CD4-positive, CD25-positive, alpha-beta regulatory T cell (primary cell): ENCODE measurements around the gene FCHO1. TPM values are rescaled to one million over a fixed set of nuclear protein-coding genes. Genes with fewer than 3 reads are reported as not detected.
A peak's percentile ranks its signal among the peaks of the same experiment; 100 is the strongest.

Source experiments
- ATAC-seq, 2 donors: fragments of 150-1000 bp; cut with Tn5 transposase; one replicate each; pipeline ENCODE4 v1.10.0; 2021; ENCODE audit warnings: low read depth in 2 of 2, moderate number of reproducible peaks in 2 of 2, moderate library complexity in 1 of 2
- DNase-seq, 3 donors: peaks; one replicate each; pipeline versions ENCODE4 v3.0.0 to v3.0.0-alpha.2; 2012 to 2022; ENCODE audit warnings: mixed read lengths in 1 of 3
- H3K27ac ChIP-seq: one replicate; pipeline ENCODE4 v1.7.0; 2013; ENCODE audit warnings: mild to moderate bottlenecking, low read length; ENCODE audit not compliant: insufficient read depth, poor library complexity, severe bottlenecking
- H3K27me3 ChIP-seq: one replicate; pipeline ENCODE4 v1.7.0; 2013; ENCODE audit warnings: low read length; ENCODE audit not compliant: control insufficient read depth, insufficient read depth
- H3K36me3 ChIP-seq: one replicate; pipeline ENCODE4 v1.7.0; 2013; ENCODE audit warnings: mild to moderate bottlenecking, low read length, moderate library complexity; ENCODE audit not compliant: control insufficient read depth, insufficient read depth
- H3K4me1 ChIP-seq: 2 replicates; pipeline ENCODE4 v1.7.0; 2013; ENCODE audit warnings: mild to moderate bottlenecking, low read length; ENCODE audit not compliant: insufficient read depth, control insufficient read depth, poor library complexity, severe bottlenecking
- H3K4me3 ChIP-seq: one replicate; pipeline ENCODE4 v1.7.0; 2013; ENCODE audit warnings: low read depth, mild to moderate bottlenecking, low read length, moderate library complexity
- H3K9me3 ChIP-seq, 2 experiments: 1 replicate in 1 of 2; 2 replicates in 1 of 2; pipeline ENCODE4 v1.7.0; 2013; ENCODE audit warnings: low read length in 2 of 2, mild to moderate bottlenecking in 1 of 2, moderate library complexity in 1 of 2; ENCODE audit not compliant: control insufficient read depth in 2 of 2
- H3K27ac Mint-ChIP-seq, 3 donors: one replicate each; pipeline ENCODE4 v1.8.0; 2020 to 2022; ENCODE audit warnings: mild to moderate bottlenecking in 3 of 3, mixed read lengths in 3 of 3, moderate library complexity in 2 of 3
- H3K27me3 Mint-ChIP-seq: one replicate; pipeline ENCODE4 v1.8.0; 2022; ENCODE audit warnings: mild to moderate bottlenecking, mixed read lengths
- H3K36me3 Mint-ChIP-seq: one replicate; pipeline ENCODE4 v1.8.0; 2020; ENCODE audit warnings: mixed read lengths
- H3K4me1 Mint-ChIP-seq, 4 donors: one replicate each; pipeline ENCODE4 v1.8.0; 2020 to 2022; ENCODE audit warnings: mixed read lengths in 4 of 4, mild to moderate bottlenecking in 1 of 4
- H3K4me3 Mint-ChIP-seq, 4 donors: one replicate each; pipeline ENCODE4 v1.8.0; 2020 to 2022; ENCODE audit warnings: mild to moderate bottlenecking in 4 of 4, mixed read lengths in 4 of 4, moderate library complexity in 3 of 4
- H3K9me3 Mint-ChIP-seq, 7 donors: one replicate each; pipeline ENCODE4 v1.8.0; 2020 to 2022; ENCODE audit warnings: mixed read lengths in 7 of 7, mild to moderate bottlenecking in 3 of 7, moderate library complexity in 2 of 7
- polyA plus RNA-seq, 4 donors: library from polyadenylated mRNA; unstranded; fragments of 300-500 nt; fragmentation: Illumina TruSeq; gene quantifications; one replicate each; pipeline ENCODE4 v1.2.3, GENCODE V29; 2021
- total RNA-seq: library from RNA; stranded (reverse); gene quantifications from one replicate; pipeline ENCODE4 v1.2.3, GENCODE V29; 2022

The FCHO1 gene
- total and polyA plus RNA-seq, 5 donors from 2014 or later: 8.3 to 71.9 (median 15.4) TPM

DNA sequence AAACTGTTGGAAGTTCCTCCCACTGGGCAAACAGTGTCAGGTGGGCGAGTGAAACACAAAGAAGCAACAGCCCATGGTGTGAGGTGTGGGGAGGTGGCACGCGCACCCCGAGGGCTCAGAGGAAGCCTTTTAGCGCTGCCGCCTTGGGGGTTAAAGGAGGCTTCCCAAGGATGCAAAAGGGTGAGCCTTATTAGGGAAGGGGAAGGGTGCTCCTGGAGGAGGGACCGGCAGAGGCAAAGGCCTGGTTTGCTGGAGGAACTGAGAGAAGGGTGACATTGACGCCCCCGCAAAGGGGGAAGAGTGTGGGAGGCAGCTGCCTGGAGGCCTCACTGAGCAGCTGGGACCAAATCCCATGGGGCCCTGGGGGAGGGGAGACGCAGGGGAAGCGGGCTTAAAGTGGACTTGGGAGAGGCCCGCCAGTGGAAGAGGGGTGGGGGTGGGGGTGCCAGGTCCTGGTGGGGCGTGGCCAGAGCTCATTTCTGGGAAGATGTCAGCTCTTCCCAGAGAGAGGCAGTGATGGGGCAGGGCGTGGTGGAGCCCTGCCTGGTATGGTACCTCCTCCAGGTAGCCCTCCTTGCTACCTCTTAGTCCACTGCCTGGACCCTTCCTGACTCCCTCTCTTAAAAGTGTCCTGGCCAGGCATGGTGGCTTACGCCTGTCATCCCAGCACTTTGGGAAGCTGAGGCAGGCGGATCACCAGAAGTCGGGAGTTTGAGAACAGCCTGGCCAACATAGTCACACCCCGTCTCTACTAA is 12.0 kb upstream of the FCHO1 start:
- no peaks in the 10 kb centered on the region for H3K27me3 Mint-ChIP-seq
- Histone ChIP-seq H3K9me3 (no peaks in the 10 kb centered on the region), H3K27me3 (no peaks in the 10 kb centered on the region), H3K27ac (no peak overlapping the region), H3K36me3 (peaks cover 17% of the 10 kb centered on the region), H3K4me1 (no peaks in the 10 kb centered on the region), H3K4me3 (no peak overlapping the region)
- no peak overlapping the region for H3K27ac Mint-ChIP-seq
- no peak for ATAC-seq
- peak overlapping the region in 1 of 4 donors; percentile 11 for H3K4me3 Mint-ChIP-seq
- peaks cover 0 to 4% (median 0%) of the 10 kb centered on the region in 4 donors for H3K4me1 Mint-ChIP-seq
- no peak for DNase-seq
- peaks cover 0 to 1% (median 0%) of the 10 kb centered on the region in 7 donors for H3K9me3 Mint-ChIP-seq
- H3K36me3 Mint-ChIP-seq: peaks cover 6% of the 10 kb centered on the region

DNA sequence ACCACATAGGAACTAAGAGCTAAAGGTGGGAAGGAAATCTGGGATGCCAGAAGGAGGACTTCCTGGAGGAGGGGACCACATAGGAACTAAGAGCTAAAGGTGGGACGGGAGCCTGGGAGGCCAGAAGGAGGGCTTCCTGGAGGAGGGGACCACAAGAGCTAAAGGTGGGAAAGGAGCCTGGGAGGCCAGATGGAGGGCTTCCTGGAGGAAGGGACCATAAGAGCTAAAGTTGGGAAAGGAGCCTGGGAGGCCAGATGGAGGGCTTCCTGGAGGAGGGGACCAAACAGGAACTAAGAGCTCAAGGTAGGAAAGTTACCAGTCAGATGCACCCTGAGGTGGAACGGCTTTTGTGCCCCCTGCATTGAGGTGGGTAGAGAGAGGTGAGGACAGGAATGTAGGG is 9.8 kb upstream of the FCHO1 start:
- no peaks in the 10 kb centered on the region for H3K27me3 ChIP-seq
- no peak overlapping the region for H3K27ac ChIP-seq
- peaks cover 4% of the 10 kb centered on the region for H3K36me3 ChIP-seq
- H3K27me3 Mint-ChIP-seq: no peaks in the 10 kb centered on the region
- DNase-seq: no peak
- peaks cover 0 to 10% (median 2%) of the 10 kb centered on the region in 4 donors for H3K4me1 Mint-ChIP-seq
- peak overlapping the region in 2 of 3 donors; percentile 55 to 91 for H3K27ac Mint-ChIP-seq
- ATAC-seq: no peak
- no peaks in the 10 kb centered on the region for H3K9me3 ChIP-seq
- H3K36me3 Mint-ChIP-seq: peaks cover 6% of the 10 kb centered on the region
- H3K4me1 ChIP-seq: no peaks in the 10 kb centered on the region
- peaks cover 0 to 1% (median 0%) of the 10 kb centered on the region in 7 donors for H3K9me3 Mint-ChIP-seq
- H3K4me3 Mint-ChIP-seq: no peak overlapping the region
- H3K4me3 ChIP-seq: no peak overlapping the region

GRCh38 chr19:17743874-17744580 is 7.2 kb upstream of the FCHO1 start:
- no peaks in the 10 kb centered on the region for H3K27me3 Mint-ChIP-seq
- no peak overlapping the region for H3K27ac ChIP-seq
- H3K27ac Mint-ChIP-seq: no peak overlapping the region
- H3K9me3 ChIP-seq: no peaks in the 10 kb centered on the region
- peak overlapping the region in 1 of 4 donors; percentile 44 for H3K4me3 Mint-ChIP-seq
- peaks cover 13% of the 10 kb centered on the region for H3K4me1 ChIP-seq
- peaks cover 0 to 26% (median 12%) of the 10 kb centered on the region in 4 donors for H3K4me1 Mint-ChIP-seq
- H3K36me3 ChIP-seq: no peaks in the 10 kb centered on the region
- ATAC-seq (no peak), DNase-seq (peak in 1 of 3 donors; percentile 33)
- H3K27me3 ChIP-seq: no peaks in the 10 kb centered on the region
- no peak overlapping the region for H3K4me3 ChIP-seq
- peaks cover 6% of the 10 kb centered on the region for H3K36me3 Mint-ChIP-seq
- H3K9me3 Mint-ChIP-seq: peaks cover 0 to 1% (median 0%) of the 10 kb centered on the region in 7 donors

- peaks cover 0 to 57% (median 28%) of the 10 kb centered on the region in 4 donors for H3K4me1 Mint-ChIP-seq
- H3K27ac Mint-ChIP-seq: peak overlapping the region; percentile 9 to 71 (median 38)
- no peaks in the 10 kb centered on the region for H3K27me3 Mint-ChIP-seq
- Histone ChIP-seq H3K27ac (peak overlapping the region; percentile 49), H3K4me1 (peaks cover 46% of the 10 kb centered on the region), H3K27me3 (no peaks in the 10 kb centered on the region), H3K9me3 (no peaks in the 10 kb centered on the region), H3K36me3 (no peaks in the 10 kb centered on the region), H3K4me3 (peak overlapping the region; percentile 62)
- peak; percentile 92 to 97 (median 95) for DNase-seq
- peaks cover 3% of the 10 kb centered on the region for H3K36me3 Mint-ChIP-seq
- no peaks in the 10 kb centered on the region for H3K9me3 Mint-ChIP-seq
- H3K4me3 Mint-ChIP-seq: peak overlapping the region; percentile 92 to 94 (median 94)
- peak; percentile 91 to 93 for ATAC-seq
Observed at GRCh38 chr19:17747205-17748098, 3.8 kb upstream of the FCHO1 start.

DNA sequence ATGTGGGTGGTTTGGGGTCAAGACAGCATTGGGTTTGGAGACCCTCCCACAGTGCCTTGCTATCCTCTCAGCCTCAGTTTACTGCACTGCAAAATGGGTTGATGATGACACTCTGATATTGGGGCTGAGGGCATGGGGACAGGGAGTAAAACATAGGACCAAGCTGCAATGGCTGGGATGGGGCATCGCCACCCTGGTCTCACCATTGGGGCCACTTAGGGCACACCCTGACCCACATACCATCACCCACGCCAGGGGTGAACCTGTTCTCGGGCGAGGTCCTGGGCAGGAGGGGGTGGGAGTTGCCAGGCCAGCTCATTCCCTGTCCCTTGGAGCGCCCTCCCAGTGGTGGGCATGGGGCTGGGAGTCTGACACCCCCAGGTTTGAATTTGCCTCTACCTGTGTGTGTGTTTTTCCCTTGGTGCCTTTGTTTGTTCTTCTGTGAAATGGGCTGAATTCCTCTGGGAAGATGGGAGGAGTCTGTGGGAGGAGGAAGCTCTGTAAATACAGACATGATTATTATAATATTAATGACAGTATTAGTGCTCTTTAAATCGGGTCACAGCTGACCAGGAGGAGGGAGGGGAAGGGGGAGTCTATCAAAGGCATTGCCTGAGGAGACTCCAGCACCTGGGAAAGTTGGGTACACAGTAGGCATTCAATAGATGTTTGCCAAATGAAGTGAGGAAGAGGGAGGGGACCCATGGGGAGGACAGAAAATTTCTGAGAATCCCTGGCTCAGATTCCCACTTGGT is 2.2 kb upstream of the FCHO1 start:
- Histone ChIP-seq H3K27ac (peak overlapping the region; percentile 38), H3K36me3 (no peaks in the 10 kb centered on the region), H3K4me1 (peaks cover 59% of the 10 kb centered on the region), H3K27me3 (no peaks in the 10 kb centered on the region), H3K9me3 (no peaks in the 10 kb centered on the region), H3K4me3 (peak overlapping the region; percentile 88)
- peak overlapping the region; percentile 58 to 97 (median 95) for H3K27ac Mint-ChIP-seq
- peak overlapping the region; percentile 92 to 94 (median 94) for H3K4me3 Mint-ChIP-seq
- DNase-seq (no peak), ATAC-seq (no peak)
- no peaks in the 10 kb centered on the region for H3K27me3 Mint-ChIP-seq
- H3K36me3 Mint-ChIP-seq: peaks cover 3% of the 10 kb centered on the region
- no peaks in the 10 kb centered on the region for H3K9me3 Mint-ChIP-seq
- peaks cover 0 to 68% (median 32%) of the 10 kb centered on the region in 4 donors for H3K4me1 Mint-ChIP-seq

DNA sequence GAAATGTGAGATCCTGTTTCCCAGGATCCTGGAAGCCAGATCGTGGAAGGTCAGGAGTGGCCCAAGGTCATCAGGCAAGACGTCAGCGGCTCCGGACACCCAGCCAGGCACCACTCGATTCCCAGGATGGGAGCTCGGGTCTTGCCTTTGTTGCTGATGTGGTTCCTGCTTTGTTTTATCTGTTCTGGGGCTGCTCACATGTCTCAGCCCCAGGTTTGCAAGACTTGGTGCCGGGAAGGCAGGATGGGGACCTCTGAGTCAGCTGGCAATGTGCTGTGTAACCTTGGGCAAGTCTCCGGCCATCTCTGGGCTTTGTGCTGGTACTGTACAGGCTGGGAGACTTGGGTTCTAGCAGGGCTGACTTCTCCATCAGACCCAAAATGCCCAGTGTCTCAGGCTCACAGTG is 1.4 kb upstream of the FCHO1 start:
- H3K4me1 Mint-ChIP-seq: peaks cover 0 to 71% (median 37%) of the 10 kb centered on the region in 4 donors
- H3K27ac Mint-ChIP-seq: peak overlapping the region; percentile 34 to 97 (median 95)
- H3K27me3 Mint-ChIP-seq: no peaks in the 10 kb centered on the region
- H3K4me3 Mint-ChIP-seq: peak overlapping the region; percentile 92 to 94 (median 94)
- ATAC-seq (no peak), DNase-seq (peak in 1 of 3 donors; percentile 44)
- H3K36me3 ChIP-seq: peaks cover 8% of the 10 kb centered on the region
- peaks cover 8% of the 10 kb centered on the region for H3K36me3 Mint-ChIP-seq
- peaks cover 68% of the 10 kb centered on the region for H3K4me1 ChIP-seq
- H3K27me3 ChIP-seq: no peaks in the 10 kb centered on the region
- peak overlapping the region; percentile 38 for H3K27ac ChIP-seq
- no peaks in the 10 kb centered on the region for H3K9me3 ChIP-seq
- H3K4me3 ChIP-seq: peak overlapping the region; percentile 88
- H3K9me3 Mint-ChIP-seq: peaks cover 0 to 1% (median 0%) of the 10 kb centered on the region in 7 donors
